Gastroesophageal sphincter (tissue), 4 donors: ENCODE data around the gene PEPD. TPM values are rescaled to one million over a fixed set of nuclear protein-coding genes. Genes with fewer than 3 reads are reported as not detected.

Experiments used
- ATAC-seq: fragments of 150-250 bp; one replicate; pipeline ENCODE4 v1.9.1; 2016; ENCODE audit warnings: mild to moderate bottlenecking, moderate library complexity
- H3K27ac ChIP-seq, 4 donors: fragments of 200-600 bp; sonication (generic) in 3 of 4; 1 replicate in 3 of 4; 2 replicates in 1 of 4; pipeline ENCODE4 v1.5.1; 2016 to 2019
- H3K27me3 ChIP-seq: fragments of 200-600 bp; sonication (generic); one replicate; pipeline ENCODE4 v1.5.1; 2019
- H3K36me3 ChIP-seq, 2 donors: fragments of 200-600 bp; sonication (generic); one replicate each; pipeline ENCODE4 v1.5.1; 2019; ENCODE audit warnings: control low read depth in 1 of 2
- H3K4me1 ChIP-seq, 3 donors: fragments of 200-600 bp; sonication (generic); 1 replicate in 2 of 3; 2 replicates in 1 of 3; pipeline ENCODE4 v1.5.1; 2016 to 2019; ENCODE audit warnings: control low read depth in 2 of 3
- H3K4me3 ChIP-seq, 2 donors: fragments of 200-600 bp; sonication (generic); one replicate each; pipeline ENCODE4 v1.5.1; 2019; ENCODE audit warnings: mild to moderate bottlenecking in 1 of 2, moderate library complexity in 1 of 2
- H3K9me3 ChIP-seq, 3 donors: fragments of 200-600 bp; sonication (generic); one replicate each; pipeline ENCODE4 v1.5.1; 2017 to 2019; ENCODE audit warnings: control low read depth in 2 of 3
- EP300 ChIP-seq: sonication (generic); formaldehyde crosslinking; IDR thresholded peaks from one replicate; pipeline ENCODE4 v1.6.1; 2017; ENCODE audit warnings: antibody characterized with exemption, mild to moderate bottlenecking
- POLR2A ChIP-seq, 2 donors: fragments of 450-650 bp; IDR thresholded peaks; one replicate each; pipeline ENCODE4 v1.6.1; 2017; ENCODE audit warnings: antibody characterized with exemption in 2 of 2, mild to moderate bottlenecking in 2 of 2, moderate library complexity in 1 of 2
- POLR2AphosphoS5 ChIP-seq: sonication (generic); formaldehyde crosslinking; IDR thresholded peaks from one replicate; pipeline ENCODE4 v1.6.1; 2017; ENCODE audit warnings: antibody characterized with exemption
- WGBS, 2 donors: methylation state at CpG; one replicate each; pipeline ENCODE4 v1.1.5; 2018; ENCODE audit warnings: low coverage in 1 of 2; 5-methylcytosine and 5-hydroxymethylcytosine counted together
- total RNA-seq, 4 donors: library from RNA; depleted of rRNA; stranded (reverse); fragments of >200 nt; gene quantifications; one replicate each; pipeline ENCODE4 v1.1.0, GENCODE V29; 2016
- TF ChIP-seq, protein P1 (sequence below), 4 experiments: fragments of 200-600 bp in 2 of 4; fragments of 450-650 bp in 2 of 4; sonication (generic) in 1 of 4; IDR thresholded peaks; one replicate each; pipeline ENCODE4 v1.5.1; 2017 to 2019; ENCODE audit warnings: antibody characterized with exemption in 4 of 4, mild to moderate bottlenecking in 2 of 4, moderate library complexity in 2 of 4

PEPD gene
- total RNA-seq, 4 donors from 2014 or later, result 61.3 to 77.7 (median 69.6) TPM

DNA sequence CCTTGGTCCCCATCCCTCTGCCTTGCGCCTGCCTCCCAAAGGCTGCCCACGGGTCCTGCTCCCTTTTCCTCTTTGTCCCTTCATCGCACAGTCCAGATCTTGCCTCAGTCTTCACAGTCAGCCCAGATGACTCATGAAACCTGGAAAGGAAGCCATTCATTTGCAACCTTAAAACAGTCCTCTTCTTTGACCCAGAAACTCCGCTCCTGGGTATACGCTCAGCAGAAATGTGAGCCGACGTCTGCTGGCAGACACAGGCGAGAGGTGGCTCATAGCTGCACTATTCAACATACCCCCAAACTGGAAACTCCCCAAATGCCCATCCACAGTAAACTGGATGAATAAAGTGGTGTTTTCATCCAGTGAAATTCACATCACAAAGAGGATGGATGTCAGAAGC lies 13.6 kb upstream of the PEPD start:
- TF ChIP-seq EP300, result no peak
- TF ChIP-seq POLR2AphosphoS5, result no peak
- no peak for TF ChIP-seq POLR2A (IDR thresholded peaks at IDR 0.05)
- TF ChIP-seq, protein P1, sequence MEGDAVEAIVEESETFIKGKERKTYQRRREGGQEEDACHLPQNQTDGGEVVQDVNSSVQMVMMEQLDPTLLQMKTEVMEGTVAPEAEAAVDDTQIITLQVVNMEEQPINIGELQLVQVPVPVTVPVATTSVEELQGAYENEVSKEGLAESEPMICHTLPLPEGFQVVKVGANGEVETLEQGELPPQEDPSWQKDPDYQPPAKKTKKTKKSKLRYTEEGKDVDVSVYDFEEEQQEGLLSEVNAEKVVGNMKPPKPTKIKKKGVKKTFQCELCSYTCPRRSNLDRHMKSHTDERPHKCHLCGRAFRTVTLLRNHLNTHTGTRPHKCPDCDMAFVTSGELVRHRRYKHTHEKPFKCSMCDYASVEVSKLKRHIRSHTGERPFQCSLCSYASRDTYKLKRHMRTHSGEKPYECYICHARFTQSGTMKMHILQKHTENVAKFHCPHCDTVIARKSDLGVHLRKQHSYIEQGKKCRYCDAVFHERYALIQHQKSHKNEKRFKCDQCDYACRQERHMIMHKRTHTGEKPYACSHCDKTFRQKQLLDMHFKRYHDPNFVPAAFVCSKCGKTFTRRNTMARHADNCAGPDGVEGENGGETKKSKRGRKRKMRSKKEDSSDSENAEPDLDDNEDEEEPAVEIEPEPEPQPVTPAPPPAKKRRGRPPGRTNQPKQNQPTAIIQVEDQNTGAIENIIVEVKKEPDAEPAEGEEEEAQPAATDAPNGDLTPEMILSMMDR (IDR thresholded peaks at IDR 0.05), result no peak
- 47 to 71% methylated on average over 3 to 7 of the region's 8 CpGs for WGBS, 2 donors
- no peaks in the 10 kb centered on the region for H3K9me3 ChIP-seq
- H3K4me3 ChIP-seq, result no peak overlapping the region
- ATAC-seq, result no peak
- H3K4me1 ChIP-seq, result no peaks in the 10 kb centered on the region
- H3K36me3 ChIP-seq, result no peaks in the 10 kb centered on the region
- no peak overlapping the region for H3K27ac ChIP-seq
- peaks cover 71% of the 10 kb centered on the region for H3K27me3 ChIP-seq

DNA sequence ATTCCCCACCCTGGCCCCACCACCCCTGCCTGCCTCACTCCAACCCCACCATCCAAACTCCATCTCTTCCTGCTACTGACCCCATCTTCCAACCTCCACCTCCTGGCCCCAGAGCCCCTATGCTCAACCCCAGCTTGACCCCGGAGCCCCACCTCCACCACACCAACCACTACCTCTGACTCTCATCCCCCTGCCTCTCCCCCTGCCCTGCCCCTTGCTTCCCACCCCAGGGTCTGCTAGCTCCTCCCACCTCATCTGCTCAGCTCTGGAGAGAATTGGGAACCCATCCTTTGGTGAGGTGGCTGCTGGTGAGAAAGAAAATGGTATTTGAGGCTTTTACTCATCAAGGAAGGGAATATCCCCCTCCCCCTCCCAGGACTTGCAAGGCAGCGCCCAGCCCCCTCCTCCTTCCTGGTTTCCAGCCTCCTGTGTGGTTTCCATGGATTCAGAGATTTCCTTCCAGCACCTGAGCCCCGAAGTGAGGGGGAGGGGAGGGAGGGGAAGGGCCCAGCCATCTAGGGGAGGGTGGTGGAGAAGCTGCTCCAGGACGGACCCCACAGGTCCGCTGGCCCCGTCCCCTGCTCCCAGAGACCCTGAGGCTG lies 11.4 kb upstream of the PEPD start:
- no peak for ATAC-seq
- TF ChIP-seq POLR2AphosphoS5 (no peak), EP300 (no peak), POLR2A (IDR thresholded peaks at IDR 0.05) (no peak)
- TF ChIP-seq, protein P1 (IDR thresholded peaks at IDR 0.05), result no peak
- no peak overlapping the region for H3K27ac ChIP-seq
- WGBS, 2 donors, result 0% methylated on average over 1 to 2 of the region's 6 CpGs
- H3K4me3 ChIP-seq, result no peak overlapping the region
- H3K36me3 ChIP-seq, result no peaks in the 10 kb centered on the region
- H3K9me3 ChIP-seq, result no peaks in the 10 kb centered on the region
- H3K27me3 ChIP-seq, result peaks cover 77% of the 10 kb centered on the region
- no peaks in the 10 kb centered on the region for H3K4me1 ChIP-seq

DNA sequence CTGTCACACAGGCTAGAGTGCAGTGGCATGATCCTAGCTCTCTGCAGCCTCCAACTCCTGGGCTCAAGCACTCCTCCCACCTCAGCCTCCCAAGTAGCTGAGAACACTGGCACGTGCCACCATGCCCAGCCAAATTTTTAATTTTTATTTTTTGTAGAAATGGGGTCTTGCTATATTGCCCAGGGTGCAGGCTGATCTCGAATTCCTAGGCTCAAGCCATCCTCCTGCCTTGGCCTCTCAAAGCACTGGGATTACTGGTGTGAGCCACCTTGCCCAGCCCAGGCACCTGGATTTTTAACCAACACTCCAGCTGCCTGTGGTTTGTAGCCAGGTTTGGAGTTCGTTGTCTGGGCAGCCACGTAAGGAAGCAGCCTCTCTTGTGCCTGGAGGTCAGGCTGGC lies 9.3 kb upstream of the PEPD start:
- ATAC-seq, result no peak
- 58 to 60% methylated on average over 2 of the region's 4 CpGs for WGBS, 2 donors
- Histone ChIP-seq H3K4me1 (no peaks in the 10 kb centered on the region), H3K27ac (no peak overlapping the region), H3K36me3 (no peaks in the 10 kb centered on the region), H3K27me3 (peaks cover 65% of the 10 kb centered on the region), H3K4me3 (no peak overlapping the region), H3K9me3 (no peaks in the 10 kb centered on the region)
- TF ChIP-seq POLR2A (IDR thresholded peaks at IDR 0.05), result no peak
- no peak for TF ChIP-seq POLR2AphosphoS5
- no peak for TF ChIP-seq EP300
- TF ChIP-seq, protein P1 (IDR thresholded peaks at IDR 0.05), result no peak

DNA sequence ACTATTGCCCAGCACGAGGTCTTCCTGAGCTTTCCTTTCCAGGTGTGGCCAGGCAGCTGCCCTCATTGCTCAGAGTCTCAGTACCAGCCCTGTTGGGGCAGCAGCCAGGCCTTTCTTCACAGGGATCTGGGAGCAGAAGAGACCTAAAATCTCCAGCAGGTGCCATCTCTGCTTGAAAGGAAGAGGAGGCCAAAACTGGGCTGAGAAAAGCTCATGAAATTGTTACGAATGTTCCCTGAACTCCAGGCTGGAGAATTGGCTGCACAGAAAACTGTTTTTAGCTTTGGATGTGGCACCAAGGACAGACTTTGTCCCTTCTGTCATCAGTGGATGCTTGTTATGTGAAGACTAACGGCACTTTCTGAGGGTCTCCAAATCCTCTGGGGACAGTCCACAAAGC lies 8.7 kb upstream of the PEPD start:
- ATAC-seq, result no peak
- no peak for TF ChIP-seq EP300
- TF ChIP-seq, protein P1 (IDR thresholded peaks at IDR 0.05), result no peak
- no peak for TF ChIP-seq POLR2AphosphoS5
- no peak for TF ChIP-seq POLR2A (IDR thresholded peaks at IDR 0.05)
- Histone ChIP-seq H3K9me3 (no peaks in the 10 kb centered on the region), H3K4me1 (no peaks in the 10 kb centered on the region), H3K27me3 (peaks cover 62% of the 10 kb centered on the region), H3K4me3 (no peak overlapping the region), H3K27ac (no peak overlapping the region), H3K36me3 (no peaks in the 10 kb centered on the region)
- 83% methylated on average over 1 of the region's 3 CpGs; no CpG with 5 or more reads in 1 of the 2 donors for WGBS, 2 donors

DNA sequence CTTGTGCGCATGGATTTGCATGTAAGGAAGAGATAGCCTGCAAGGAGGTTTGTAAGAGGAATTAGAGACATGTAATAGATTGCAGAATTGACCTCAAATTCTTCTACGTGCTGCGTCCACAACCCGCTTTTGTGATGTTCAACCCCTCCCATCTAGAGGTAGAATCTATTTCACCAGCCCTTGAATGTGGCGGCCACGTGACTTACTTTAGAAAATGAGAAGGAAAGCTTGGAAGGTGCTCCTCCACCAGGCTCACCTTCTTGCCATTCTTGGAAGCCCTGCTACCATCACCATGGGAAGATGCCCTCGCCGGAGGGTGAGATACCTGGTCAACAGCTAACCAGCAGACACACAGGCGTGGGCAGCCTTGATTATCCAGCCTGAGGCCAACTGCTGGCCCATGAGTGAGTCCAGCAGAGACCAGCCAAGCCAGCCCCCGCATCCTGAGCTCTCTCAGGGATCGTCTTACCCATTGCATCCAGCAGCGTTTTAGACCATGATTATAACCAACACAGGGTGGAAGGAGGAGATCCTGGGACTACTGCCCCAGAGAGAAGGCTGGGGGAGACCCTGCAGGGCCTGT lies 7.6 kb upstream of the PEPD start:
- Histone ChIP-seq H3K36me3 (no peaks in the 10 kb centered on the region), H3K4me1 (no peaks in the 10 kb centered on the region), H3K27ac (no peak overlapping the region), H3K9me3 (no peaks in the 10 kb centered on the region), H3K27me3 (peaks cover 62% of the 10 kb centered on the region), H3K4me3 (no peak overlapping the region)
- WGBS, 2 donors, result 73 to 76% methylated on average over 4 to 8 of the region's 12 CpGs
- no peak for ATAC-seq
- TF ChIP-seq POLR2A (IDR thresholded peaks at IDR 0.05) (no peak), POLR2AphosphoS5 (no peak), EP300 (no peak)
- TF ChIP-seq, protein P1 (IDR thresholded peaks at IDR 0.05), result no peak
